Activated T-cell treated with anti-CD3 and anti-CD28 coated beads, Interleukin-2, amount 50 U/mL, for 24 hours (primary cell): Measurements from ENCODE around the gene PDK2.

ENCODE experiments used
- DNase-seq: peaks from one replicate; pipeline ENCODE4 v3.0.0-alpha.2; 2020
- H3K27ac Mint-ChIP-seq: 2 replicates; pipeline ENCODE4 v1.8.0; 2020; ENCODE audit warnings: mild to moderate bottlenecking, mixed read lengths
- H3K27me3 Mint-ChIP-seq: 2 replicates; pipeline ENCODE4 v1.8.0; 2020; ENCODE audit warnings: mixed read lengths
- H3K36me3 Mint-ChIP-seq: 2 replicates; pipeline ENCODE4 v1.8.0; 2020; ENCODE audit warnings: low read depth, mixed read lengths
- H3K4me1 Mint-ChIP-seq: 2 replicates; pipeline ENCODE4 v1.8.0; 2020; ENCODE audit warnings: low read depth, mixed read lengths
- H3K4me3 Mint-ChIP-seq: 2 replicates; pipeline ENCODE4 v1.8.0; 2020; ENCODE audit warnings: mild to moderate bottlenecking, moderate library complexity, mixed read lengths
- H3K9me3 Mint-ChIP-seq: 2 replicates; pipeline ENCODE4 v1.8.0; 2020; ENCODE audit warnings: mixed read lengths

The PDK2 gene

DNA sequence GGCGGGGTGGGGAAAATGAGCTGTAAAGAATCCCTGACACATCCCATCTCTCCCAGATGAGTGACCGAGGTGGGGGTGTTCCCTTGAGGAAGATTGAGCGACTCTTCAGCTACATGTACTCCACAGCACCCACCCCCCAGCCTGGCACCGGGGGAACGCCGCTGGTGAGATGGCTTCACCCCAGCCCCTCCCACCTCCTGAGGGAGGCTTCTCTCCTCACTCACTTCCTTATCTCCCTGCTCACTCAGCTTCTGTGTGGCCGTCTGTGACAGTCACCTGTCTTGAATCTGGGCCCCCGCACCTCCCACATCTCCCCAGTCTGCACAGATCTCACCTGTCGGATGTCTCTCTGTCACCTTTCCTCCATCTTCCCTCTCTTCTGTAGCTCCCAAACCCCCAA lies 13.4 kb downstream of the PDK2 start:
- H3K27me3 Mint-ChIP-seq: no peaks in the 10 kb centered on the region
- H3K9me3 Mint-ChIP-seq: no peaks in the 10 kb centered on the region
- no peaks in the 10 kb centered on the region for H3K4me1 Mint-ChIP-seq
- DNase-seq: no peak
- H3K36me3 Mint-ChIP-seq: peaks cover 7% of the 10 kb centered on the region
- peak overlapping the region; percentile 10 for H3K27ac Mint-ChIP-seq
- no peak overlapping the region for H3K4me3 Mint-ChIP-seq

DNA sequence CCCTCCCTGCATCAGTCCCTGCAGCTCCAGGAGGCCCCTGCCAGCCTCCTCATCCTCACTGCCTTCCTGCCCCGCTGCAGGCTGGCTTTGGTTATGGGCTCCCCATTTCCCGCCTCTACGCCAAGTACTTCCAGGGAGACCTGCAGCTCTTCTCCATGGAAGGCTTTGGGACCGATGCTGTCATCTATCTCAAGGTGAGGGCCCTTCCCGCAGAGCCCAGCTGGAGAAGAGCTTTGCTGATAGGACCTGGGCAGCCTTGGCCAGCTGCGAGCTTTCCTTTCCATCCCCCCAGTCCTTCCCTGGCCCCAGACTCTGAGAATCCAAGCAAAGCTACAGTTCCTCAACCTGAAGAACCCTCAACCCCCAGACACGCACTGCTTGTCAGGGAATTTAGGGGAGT lies 14.1 kb downstream of the PDK2 start:
- H3K27me3 Mint-ChIP-seq: no peaks in the 10 kb centered on the region
- H3K27ac Mint-ChIP-seq: no peak overlapping the region
- H3K9me3 Mint-ChIP-seq: no peaks in the 10 kb centered on the region
- peaks cover 7% of the 10 kb centered on the region for H3K36me3 Mint-ChIP-seq
- H3K4me1 Mint-ChIP-seq: no peaks in the 10 kb centered on the region
- H3K4me3 Mint-ChIP-seq: no peak overlapping the region
- DNase-seq: no peak

DNA sequence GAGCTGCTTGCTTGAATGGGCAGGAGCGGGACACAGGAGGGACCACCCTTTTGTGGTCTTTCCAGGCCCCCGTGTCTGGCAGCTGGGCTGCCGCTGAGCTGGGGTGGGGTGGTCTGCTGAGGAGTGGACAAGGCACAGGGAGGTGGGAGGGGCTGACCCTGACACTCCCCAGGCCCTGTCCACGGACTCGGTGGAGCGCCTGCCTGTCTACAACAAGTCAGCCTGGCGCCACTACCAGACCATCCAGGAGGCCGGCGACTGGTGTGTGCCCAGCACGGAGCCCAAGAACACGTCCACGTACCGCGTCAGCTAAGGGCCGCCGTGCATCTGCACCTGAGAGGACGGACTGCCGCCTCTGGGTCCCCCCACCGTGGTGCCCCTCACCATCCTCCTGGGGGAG lies 14.6 kb downstream of the PDK2 start:
- H3K27ac Mint-ChIP-seq: no peak overlapping the region

DNA sequence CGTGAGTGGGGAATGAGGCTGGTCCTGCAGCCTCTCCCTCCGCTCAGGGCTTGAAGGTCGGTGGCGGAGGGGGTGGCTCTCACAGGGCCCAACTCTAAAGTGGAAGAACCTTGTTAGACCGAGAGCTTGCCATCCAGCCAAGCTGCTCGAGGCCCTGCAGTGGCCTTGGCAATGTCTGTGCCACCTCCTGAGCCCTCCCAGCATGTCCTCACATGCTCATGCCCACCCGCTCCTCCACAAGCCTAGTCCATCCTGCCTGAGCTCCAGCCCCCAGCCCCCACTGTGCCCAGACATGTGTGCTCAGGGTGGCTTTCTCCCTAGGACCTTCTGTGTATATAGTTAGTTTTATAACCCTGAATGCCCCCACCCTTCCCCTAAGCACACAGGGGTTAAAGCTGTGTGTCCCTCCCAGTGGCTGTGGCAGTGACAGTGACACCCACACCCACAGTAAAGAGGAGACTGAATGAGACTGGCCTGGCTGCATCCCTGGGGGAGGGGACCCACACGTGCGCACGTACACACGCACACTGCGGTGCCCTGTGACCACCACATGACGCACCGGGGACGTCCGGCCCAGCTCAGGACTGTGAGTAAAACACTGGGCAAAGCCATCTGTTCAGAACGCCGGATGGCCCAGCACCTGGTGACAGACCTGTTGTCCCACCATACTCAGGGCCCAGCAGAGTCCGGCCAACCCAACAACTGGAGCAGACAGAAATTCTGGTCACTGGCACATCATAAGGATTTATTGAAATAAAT lies 15.6 kb downstream of the PDK2 start:
- Mint-ChIP-seq H3K36me3 (peaks cover 2% of the 10 kb centered on the region), H3K9me3 (no peaks in the 10 kb centered on the region), H3K4me1 (no peaks in the 10 kb centered on the region), H3K27ac (no peak overlapping the region), H3K4me3 (no peak overlapping the region), H3K27me3 (peaks cover 9% of the 10 kb centered on the region)
- DNase-seq: no peak

More for the DNA sequence above, 14.6 kb downstream of the PDK2 start:
- Mint-ChIP-seq H3K36me3 (peaks cover 7% of the 10 kb centered on the region), H3K9me3 (no peaks in the 10 kb centered on the region), H3K27me3 (no peaks in the 10 kb centered on the region), H3K4me3 (no peak overlapping the region), H3K4me1 (no peaks in the 10 kb centered on the region)
- DNase-seq: no peak

DNA sequence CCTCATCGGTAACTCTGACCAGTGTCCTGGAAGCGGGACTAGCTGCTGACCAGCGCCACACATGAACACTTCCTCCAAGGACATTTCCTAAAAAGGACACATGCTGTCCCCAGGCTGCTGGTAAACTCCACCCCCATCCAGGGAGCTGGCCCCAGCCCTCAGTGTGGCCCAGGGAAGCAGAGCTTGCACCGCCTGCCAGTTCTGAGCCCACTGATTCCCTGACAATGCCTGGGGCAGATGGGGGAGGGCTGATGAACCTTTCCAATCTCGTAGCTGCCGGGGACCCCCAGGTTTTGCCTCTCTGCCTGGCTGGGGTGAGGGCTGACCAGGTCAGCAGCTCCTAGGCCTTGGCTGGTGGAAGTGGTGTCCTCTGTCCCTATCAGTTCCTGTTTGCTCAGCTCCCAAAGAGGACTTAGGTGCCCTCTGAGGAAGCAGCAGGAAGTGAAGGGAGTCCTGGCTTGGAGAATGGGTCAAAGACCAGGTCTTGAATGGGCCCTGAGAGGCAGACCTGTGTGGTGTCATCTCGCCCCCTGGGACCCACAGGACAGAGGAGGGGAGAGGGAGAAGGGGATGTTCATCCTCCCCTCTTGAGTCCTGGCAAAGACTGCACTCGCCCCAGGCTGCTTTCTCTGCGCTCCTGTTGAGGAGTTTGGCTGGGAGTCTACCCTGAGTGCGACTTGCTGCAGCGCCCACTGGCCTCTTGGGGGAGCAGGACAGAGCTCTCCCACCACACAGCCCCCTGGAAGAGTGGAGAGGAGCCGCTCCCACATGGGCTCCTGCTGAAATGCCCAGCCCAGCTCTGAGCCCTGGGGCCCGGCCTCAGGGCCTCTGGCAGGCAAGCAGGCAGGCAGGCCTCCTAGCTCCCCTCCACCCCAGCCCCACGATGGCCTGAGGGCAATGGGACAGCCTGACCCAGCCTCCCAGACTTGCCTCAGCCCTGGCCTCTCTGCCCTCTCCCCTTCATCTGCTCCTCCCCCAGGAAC lies 16.8 kb downstream of the PDK2 start:
- Mint-ChIP-seq H3K27ac (no peak overlapping the region), H3K27me3 (peaks cover 21% of the 10 kb centered on the region), H3K36me3 (no peaks in the 10 kb centered on the region)

DNA sequence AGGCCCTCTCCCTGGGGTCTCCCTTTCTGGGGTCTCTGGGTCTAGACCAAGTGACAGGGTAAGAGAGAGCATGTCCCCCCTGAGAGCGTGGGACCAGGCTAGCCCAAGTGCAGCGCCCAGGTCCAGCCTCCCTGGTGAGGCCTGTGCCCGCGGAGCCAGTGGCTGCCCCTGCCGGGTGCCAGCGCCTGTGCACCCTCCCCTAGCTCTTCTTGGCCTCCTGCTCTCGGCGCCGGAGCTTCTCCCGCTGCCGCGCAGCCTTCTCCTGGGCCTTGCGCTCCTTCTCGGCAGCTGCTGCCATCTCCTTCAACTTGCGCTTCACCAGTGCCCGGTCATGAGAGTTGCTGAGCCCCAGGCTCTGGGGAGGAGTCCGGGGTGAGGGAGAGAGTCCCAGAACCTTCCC lies 17.5 kb downstream of the PDK2 start:
- no peaks in the 10 kb centered on the region for H3K9me3 Mint-ChIP-seq
- peaks cover 26% of the 10 kb centered on the region for H3K27me3 Mint-ChIP-seq
- DNase-seq: no peak
- peaks cover 8% of the 10 kb centered on the region for H3K4me1 Mint-ChIP-seq
- H3K36me3 Mint-ChIP-seq: no peaks in the 10 kb centered on the region
- no peak overlapping the region for H3K27ac Mint-ChIP-seq
- no peak overlapping the region for H3K4me3 Mint-ChIP-seq

More for the DNA sequence above, 16.8 kb downstream of the PDK2 start:
- no peak for DNase-seq
- no peaks in the 10 kb centered on the region for H3K9me3 Mint-ChIP-seq
- no peak overlapping the region for H3K4me3 Mint-ChIP-seq
- H3K4me1 Mint-ChIP-seq: peaks cover 4% of the 10 kb centered on the region

DNA sequence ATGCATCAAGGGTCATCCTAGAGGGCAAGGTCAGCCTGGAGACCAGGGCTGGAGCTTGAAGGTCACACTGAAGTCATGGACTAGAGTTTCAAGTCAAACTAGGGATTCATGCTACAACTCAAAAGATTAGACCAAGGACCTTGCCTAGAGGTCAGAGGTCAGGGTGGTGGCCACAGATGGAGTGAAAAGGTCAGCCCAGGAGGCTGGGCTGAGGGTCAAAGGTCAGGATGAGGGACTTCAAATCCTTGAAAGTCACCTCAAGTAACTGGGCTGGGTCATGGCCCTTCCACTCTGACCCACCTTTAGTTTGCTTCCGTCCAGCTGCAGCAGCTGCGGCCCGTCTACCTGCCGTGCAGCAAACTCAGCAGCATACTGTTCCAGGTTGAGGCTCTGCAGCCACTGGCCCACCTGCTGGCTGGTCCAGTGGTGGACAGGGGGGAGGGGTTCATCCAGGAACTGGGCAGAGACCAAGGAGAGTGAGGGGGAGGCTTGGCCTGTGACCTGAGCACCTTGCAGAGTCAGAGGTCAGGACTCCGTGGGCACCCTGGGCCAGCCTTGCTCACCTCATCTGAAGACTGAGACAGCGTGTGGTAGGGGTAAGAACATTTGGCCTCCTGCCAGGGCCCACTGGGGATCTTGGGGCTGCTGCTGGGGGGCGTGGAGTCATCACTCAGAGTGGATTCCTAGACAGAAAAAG lies 18.6 kb downstream of the PDK2 start:
- no peak overlapping the region for H3K4me3 Mint-ChIP-seq
- H3K9me3 Mint-ChIP-seq: no peaks in the 10 kb centered on the region
- H3K4me1 Mint-ChIP-seq: peaks cover 8% of the 10 kb centered on the region
- no peak overlapping the region for H3K27ac Mint-ChIP-seq
- no peak for DNase-seq
- H3K36me3 Mint-ChIP-seq: no peaks in the 10 kb centered on the region
- peaks cover 35% of the 10 kb centered on the region for H3K27me3 Mint-ChIP-seq

DNA sequence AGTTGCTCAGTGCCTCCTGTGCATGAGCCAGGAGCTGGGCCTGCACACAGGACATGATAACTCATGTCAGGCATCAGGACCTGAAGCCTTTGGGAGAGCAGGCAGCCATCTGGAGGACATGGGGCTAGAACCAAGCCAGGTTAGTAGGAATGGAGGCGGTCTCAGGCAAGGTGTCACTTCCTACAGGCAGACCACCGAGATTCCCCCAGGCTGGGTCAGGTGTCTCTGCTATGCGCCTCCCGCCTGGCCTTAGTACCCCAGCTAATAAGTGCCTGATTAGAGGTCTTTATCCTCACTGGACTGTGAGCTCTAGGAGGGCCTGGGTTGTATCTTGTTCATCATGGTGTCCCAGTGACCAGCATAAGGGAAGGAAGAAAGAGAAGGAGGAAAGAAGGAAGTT lies 19.2 kb downstream of the PDK2 start:
- no peak for DNase-seq
- H3K27ac Mint-ChIP-seq: no peak overlapping the region
- H3K4me1 Mint-ChIP-seq: peaks cover 8% of the 10 kb centered on the region
- no peaks in the 10 kb centered on the region for H3K9me3 Mint-ChIP-seq
- no peaks in the 10 kb centered on the region for H3K36me3 Mint-ChIP-seq
- no peak overlapping the region for H3K4me3 Mint-ChIP-seq
- H3K27me3 Mint-ChIP-seq: peaks cover 40% of the 10 kb centered on the region

DNA sequence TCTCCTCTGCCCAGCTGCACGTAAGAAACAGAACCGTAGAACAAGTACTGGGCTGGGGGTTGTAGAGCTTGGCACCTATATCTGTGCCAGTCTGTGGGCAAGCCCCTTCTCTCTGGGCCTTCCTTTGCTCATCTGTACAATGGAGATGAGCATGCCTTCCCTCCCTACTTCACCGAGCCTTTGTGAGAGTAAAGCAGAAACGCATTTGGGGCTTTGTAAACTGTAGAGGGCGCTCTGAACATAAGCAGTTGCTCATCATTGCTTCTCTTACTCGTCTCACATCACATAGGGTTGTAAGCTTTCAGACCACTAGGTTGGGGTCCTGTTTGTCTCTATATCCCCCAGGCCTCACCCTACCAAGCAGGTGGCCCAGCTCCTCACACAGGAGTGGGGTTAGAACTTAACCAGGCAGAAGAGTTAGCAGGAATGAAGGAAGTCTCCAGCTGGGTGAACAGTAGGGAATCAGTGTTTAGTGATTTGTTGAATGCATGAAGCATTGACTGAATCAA lies 19.8 kb downstream of the PDK2 start:
- Mint-ChIP-seq H3K4me1 (peaks cover 8% of the 10 kb centered on the region), H3K4me3 (no peak overlapping the region), H3K9me3 (no peaks in the 10 kb centered on the region), H3K36me3 (no peaks in the 10 kb centered on the region), H3K27ac (no peak overlapping the region), H3K27me3 (peaks cover 44% of the 10 kb centered on the region)
- no peak for DNase-seq

DNA sequence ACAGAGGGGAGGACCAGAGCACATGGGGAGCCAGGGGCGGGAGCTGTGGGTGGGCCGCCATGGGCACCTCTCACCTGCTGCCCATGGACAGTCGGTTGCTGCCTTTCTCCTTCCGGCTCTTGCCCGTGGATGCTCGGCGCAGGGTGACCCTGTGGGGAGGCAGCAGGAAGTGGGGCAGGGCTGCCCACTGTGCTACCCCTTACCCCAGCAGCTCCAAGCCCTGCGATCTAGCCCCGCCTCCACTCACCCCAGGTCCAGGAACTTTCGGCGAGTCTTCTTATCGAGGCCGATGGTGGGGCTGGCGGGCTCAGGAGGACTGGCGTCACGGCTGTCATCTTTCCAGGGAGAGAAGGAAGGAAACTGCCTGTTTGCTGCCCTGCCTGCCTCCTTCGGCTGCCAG lies 20.6 kb downstream of the PDK2 start:
- H3K36me3 Mint-ChIP-seq: no peaks in the 10 kb centered on the region
- H3K27ac Mint-ChIP-seq: no peak overlapping the region
- no peak overlapping the region for H3K4me3 Mint-ChIP-seq
- H3K4me1 Mint-ChIP-seq: peaks cover 8% of the 10 kb centered on the region
- H3K27me3 Mint-ChIP-seq: peaks cover 49% of the 10 kb centered on the region
- DNase-seq: no peak
- H3K9me3 Mint-ChIP-seq: no peaks in the 10 kb centered on the region

DNA sequence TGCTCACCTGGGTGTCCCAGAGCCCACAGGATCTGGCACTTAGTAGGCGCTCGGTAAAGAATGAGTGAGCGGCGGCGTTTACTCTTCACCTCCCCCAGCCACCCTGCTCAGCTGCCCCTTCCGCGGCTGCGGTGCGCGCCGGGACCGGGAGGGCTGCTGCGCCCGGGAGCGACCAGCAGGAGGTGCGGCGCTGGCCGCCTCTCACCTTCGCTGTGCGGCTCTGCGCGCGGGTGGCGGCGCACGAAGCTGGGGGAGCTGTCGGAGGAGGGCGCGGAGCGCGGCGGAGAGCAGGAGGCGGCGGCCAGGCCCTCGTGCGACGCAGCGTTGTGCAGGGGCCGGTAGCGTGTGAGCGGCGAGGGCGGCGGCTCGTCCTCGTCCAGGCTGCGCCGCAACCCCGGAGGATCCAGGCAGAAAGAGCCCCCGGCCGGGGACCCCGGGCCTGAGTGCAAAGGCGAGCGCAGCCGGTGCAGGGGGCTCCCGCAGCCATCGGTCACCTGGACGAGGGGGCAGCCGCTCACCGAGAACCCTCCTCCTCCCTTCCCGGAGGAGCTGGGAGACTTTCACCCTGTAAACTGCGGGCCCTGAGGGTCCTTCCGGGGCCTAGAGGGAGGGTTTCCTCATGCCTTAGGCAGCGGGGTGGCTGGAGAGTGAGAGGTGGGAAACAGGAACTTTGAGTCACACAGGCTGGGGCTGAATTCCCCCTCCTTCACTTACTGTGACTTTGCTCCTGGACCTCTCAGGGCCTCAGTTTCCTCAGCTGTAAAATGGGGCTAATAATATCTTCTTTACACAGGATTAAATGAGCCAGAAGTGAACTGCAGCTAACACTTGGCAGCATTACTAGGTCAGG lies 22.3 kb downstream of the PDK2 start:
- peaks cover 50% of the 10 kb centered on the region for H3K27me3 Mint-ChIP-seq
- H3K4me3 Mint-ChIP-seq: peak overlapping the region; percentile 25
- no peak overlapping the region for H3K27ac Mint-ChIP-seq
- DNase-seq: peak; percentile 78
- H3K4me1 Mint-ChIP-seq: peaks cover 8% of the 10 kb centered on the region
- H3K9me3 Mint-ChIP-seq: no peaks in the 10 kb centered on the region
- no peaks in the 10 kb centered on the region for H3K36me3 Mint-ChIP-seq

DNA sequence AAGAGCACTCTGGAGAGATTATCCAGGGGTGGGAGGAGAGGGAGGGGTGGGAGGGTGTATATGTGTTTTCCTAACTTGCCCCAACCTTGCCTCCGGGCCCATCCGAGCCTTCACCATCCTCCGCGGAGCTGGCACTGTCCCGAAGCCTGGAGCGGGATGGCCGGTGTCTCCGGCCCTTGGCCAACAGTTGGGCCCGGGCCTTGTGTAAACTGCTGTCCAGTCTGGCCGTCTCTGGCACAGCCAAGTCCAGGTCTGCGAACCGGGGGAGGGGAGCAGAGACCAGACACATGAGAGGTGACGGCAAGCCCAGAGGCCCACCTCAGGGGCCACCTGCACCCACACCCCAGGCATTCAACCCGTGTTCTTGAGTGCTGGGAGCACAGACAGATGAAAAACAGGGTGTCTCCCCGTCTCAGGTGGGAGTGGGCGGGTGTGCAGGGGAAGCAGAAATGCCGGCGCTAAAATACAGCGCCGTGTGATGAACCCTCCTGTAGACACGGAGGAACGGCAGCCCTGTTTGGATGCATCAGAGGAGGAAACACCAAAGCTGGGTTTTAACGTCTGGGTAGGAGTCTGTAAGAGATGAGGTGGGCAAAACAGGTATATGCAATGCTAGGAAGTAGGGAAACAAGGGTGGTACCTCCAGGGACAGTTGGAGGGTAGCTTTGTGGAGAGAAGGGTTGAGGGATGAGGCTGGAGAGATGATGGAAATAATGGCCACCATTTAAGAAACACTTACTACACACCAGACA lies 23.1 kb downstream of the PDK2 start:
- Mint-ChIP-seq H3K9me3 (no peaks in the 10 kb centered on the region), H3K4me3 (no peak overlapping the region), H3K4me1 (peaks cover 8% of the 10 kb centered on the region), H3K36me3 (no peaks in the 10 kb centered on the region), H3K27me3 (peaks cover 53% of the 10 kb centered on the region), H3K27ac (no peak overlapping the region)
- DNase-seq: no peak

DNA sequence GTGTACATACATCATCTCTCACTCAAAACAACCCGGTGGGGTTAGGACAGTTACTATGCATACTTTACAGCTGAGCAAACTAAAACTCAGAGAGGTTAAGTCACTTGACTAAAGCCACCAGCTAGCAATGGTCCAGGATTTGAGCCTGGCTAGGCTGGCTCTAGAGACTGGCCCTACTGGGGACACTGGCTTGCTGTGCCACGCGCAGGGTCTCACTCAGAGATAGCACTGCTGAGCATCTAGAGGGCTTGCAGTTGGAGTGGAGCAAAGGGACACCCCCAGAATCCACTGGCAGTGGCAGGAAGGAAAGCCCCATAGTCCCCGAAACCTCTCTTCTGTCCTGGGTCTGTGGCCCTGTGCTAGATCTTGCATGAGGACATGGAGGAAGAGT lies 23.7 kb downstream of the PDK2 start:
- H3K4me3 Mint-ChIP-seq: no peak overlapping the region
- H3K4me1 Mint-ChIP-seq: peaks cover 8% of the 10 kb centered on the region
- no peak for DNase-seq
- peaks cover 53% of the 10 kb centered on the region for H3K27me3 Mint-ChIP-seq
- H3K9me3 Mint-ChIP-seq: no peaks in the 10 kb centered on the region
- no peaks in the 10 kb centered on the region for H3K36me3 Mint-ChIP-seq
- H3K27ac Mint-ChIP-seq: no peak overlapping the region
